AG10803 (cell line): ENCODE measurements around the gene GRM4.

Experiments used
- DNase-seq: peaks from one replicate; pipeline ENCODE4 v3.0.0; 2010; ENCODE audit warnings: low read depth
- H3K4me3 ChIP-seq: 2 replicates; pipeline ENCODE4 v1.5.1; 2011; ENCODE audit warnings: mild to moderate bottlenecking, low read length, control low read depth
- CTCF ChIP-seq: conservative IDR thresholded peaks from 2 replicates; pipeline ENCODE4 v1.5.1; 2011; ENCODE audit warnings: mild to moderate bottlenecking, low read length, control low read depth, inconsistent platforms

GRM4 gene

DNA sequence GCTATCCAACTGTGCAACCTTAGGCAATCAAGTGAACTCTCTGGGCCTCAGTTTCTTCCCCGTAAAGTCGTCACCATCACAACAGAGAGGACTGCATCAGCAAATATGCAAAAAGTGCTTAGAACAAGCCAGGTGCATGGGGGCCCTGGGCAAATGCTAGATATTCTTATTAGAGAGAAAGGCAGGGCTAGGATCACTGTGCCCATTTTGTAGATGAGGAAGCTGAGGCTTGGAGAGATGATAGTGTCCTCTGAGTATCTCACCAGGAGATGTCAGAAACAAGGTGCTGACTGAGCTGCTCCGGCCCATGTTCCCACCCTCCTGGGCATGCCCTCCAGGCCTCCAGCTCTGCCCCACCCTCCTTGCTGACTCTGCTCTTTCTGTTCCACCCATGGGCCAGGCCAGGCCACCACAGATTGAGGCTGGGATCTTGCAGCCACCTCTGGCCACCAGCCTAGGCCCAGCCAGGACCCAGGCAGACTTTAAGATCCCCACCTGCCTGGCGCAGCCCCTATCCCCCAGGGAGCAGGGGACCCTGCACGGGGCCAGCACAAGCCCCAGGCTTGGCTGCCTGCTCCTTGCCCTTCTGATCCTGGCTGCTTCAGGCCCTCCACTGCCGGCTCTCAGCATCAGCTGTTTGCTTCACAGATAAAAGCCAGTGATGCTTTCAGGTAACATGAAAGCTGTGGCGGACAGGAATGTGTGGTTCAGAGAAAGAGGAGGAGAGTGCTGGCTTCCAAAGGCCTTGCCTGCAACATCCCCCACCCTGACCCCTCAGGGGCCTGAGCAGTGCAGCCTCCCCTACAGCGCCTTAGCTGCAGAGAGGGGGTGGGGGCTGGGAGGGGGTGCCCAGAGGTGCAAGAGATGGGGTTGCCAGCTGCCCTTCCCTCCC, 47.6 kb downstream of the GRM4 start:
- no peak for TF ChIP-seq CTCF
- DNase-seq: no peak
- no peak overlapping the region for H3K4me3 ChIP-seq

- peak; percentile 10 for DNase-seq
- no peak for TF ChIP-seq CTCF
- H3K4me3 ChIP-seq: no peak overlapping the region
These were observed 49.1 kb downstream of the GRM4 start for GRCh38 chr6:34096814-34097213.

GRCh38 chr6:34096193-34096592, 49.7 kb downstream of the GRM4 start:
- TF ChIP-seq CTCF: no peak
- H3K4me3 ChIP-seq: no peak overlapping the region
- DNase-seq: no peak

GRCh38 chr6:34095741-34096140, 50.1 kb downstream of the GRM4 start:
- no peak for DNase-seq
- TF ChIP-seq CTCF: no peak
- H3K4me3 ChIP-seq: no peak overlapping the region

DNA sequence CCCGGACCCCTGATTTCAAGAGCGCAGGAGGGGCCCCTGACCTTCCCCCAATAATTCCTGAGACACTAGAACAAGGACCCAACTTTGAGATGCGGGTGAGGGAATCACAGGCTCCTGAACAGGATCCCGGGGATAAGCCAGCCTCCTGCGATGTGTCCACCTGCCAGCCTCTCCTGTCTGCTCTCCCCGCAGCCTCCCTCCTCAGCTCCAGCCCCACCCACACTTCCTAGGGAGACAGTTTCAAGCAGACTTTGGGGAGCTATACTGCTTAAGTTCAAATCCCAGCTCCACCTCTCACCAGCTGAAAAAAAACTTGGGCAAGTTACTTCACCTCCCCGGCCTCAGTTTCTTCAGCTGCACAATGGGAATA, 50.8 kb downstream of the GRM4 start:
- TF ChIP-seq CTCF: no peak
- no peak overlapping the region for H3K4me3 ChIP-seq
- no peak for DNase-seq

- TF ChIP-seq CTCF: no peak
- no peak overlapping the region for H3K4me3 ChIP-seq
- DNase-seq: no peak
These were observed 51.3 kb downstream of the GRM4 start for GRCh38 chr6:34094474-34095135.

DNA sequence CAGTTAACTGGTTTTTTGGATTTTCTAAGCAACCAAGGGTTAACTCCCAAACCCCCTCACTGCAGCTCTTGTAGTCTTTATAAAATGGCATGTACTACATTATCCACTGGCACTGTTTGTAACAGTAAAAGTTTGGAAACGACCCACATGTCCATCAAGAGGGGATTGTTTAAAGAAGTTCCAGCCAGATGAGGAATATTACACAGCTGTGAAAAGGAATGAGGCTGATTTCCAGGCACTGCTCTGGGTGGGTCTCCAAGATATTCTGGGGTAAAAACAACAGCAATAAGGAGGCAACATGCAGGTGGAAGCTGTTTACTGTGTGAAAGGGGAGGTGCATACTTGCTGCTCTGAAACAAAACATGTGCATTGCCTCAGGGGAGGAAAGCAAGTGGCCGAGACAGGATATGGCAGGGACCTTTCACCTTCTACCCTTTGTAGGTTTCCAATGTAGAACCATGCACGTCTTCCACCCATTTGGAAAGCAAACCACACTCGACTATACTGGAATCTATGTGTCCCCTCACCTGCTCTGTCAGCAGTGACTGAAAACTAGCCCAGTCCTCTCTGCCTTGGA, 51.9 kb downstream of the GRM4 start:
- H3K4me3 ChIP-seq: no peak overlapping the region
- DNase-seq: no peak
- TF ChIP-seq CTCF: no peak
